Transverse colon (tissue), 4 donors: Measurements from ENCODE around the gene METTL9. TPM values are rescaled to one million over a fixed set of nuclear protein-coding genes. Genes with fewer than 3 reads are reported as not detected.
"Not testable (repeated sequence)": the region's sequence is repeated elsewhere in the genome, so short reads cannot be mapped to it uniquely, and the experiment has no call there.

Experiments used
- DNase-seq: peaks from one replicate; pipeline ENCODE4 v3.0.0-alpha.2; 2019
- H3K27ac ChIP-seq, 4 donors: fragments of 200-600 bp; sonication (generic); 2 replicates each; pipeline ENCODE4 v1.5.1; 2016 to 2018; ENCODE audit warnings: inconsistent platforms in 4 of 4
- H3K27me3 ChIP-seq: fragments of 200-600 bp; sonication (generic); 2 replicates; pipeline ENCODE4 v1.5.1; 2017; ENCODE audit warnings: inconsistent platforms
- H3K36me3 ChIP-seq, 4 donors: fragments of 200-600 bp; sonication (generic); 2 replicates each; pipeline ENCODE4 v1.5.1; 2017 to 2019; ENCODE audit warnings: inconsistent platforms in 4 of 4
- H3K4me1 ChIP-seq, 4 donors: fragments of 200-600 bp; sonication (generic); 2 replicates each; pipeline ENCODE4 v1.5.1; 2017 to 2020; ENCODE audit warnings: inconsistent platforms in 4 of 4
- H3K4me3 ChIP-seq, 4 donors: fragments of 200-600 bp; sonication (generic); 1 replicate in 1 of 4; 2 replicates in 3 of 4; pipeline versions ENCODE4 v1.5.1 to v1.6.1; 2017 to 2019; ENCODE audit warnings: inconsistent platforms in 4 of 4
- H3K9me3 ChIP-seq, 2 donors: fragments of 200-600 bp; sonication (generic); 2 replicates each; pipeline ENCODE4 v1.5.1; 2017 to 2019; ENCODE audit warnings: inconsistent platforms in 2 of 2
- CTCF ChIP-seq, 5 experiments: fragments of 200-600 bp in 3 of 5; fragments of 450-650 bp in 2 of 5; sonication (generic) in 3 of 5; IDR thresholded peaks; 1 replicate in 2 of 5; 2 replicates in 3 of 5; pipeline ENCODE4 v1.5.1; 2016 to 2017; ENCODE audit warnings: antibody characterized with exemption in 5 of 5, inconsistent platforms in 3 of 5, mild to moderate bottlenecking in 2 of 5, moderate library complexity in 1 of 5
- EP300 ChIP-seq: sonication (generic); formaldehyde crosslinking; IDR thresholded peaks from one replicate; pipeline ENCODE4 v1.6.1; 2017; ENCODE audit warnings: antibody characterized with exemption, low read depth
- POLR2A ChIP-seq: fragments of 450-650 bp; IDR thresholded peaks from one replicate; pipeline ENCODE4 v1.6.1; 2016; ENCODE audit warnings: antibody characterized with exemption, mild to moderate bottlenecking, moderate library complexity
- POLR2AphosphoS5 ChIP-seq, 3 donors: sonication (generic); formaldehyde crosslinking; IDR thresholded peaks; one replicate each; pipeline ENCODE4 v1.6.1; 2016; ENCODE audit warnings: antibody characterized with exemption in 3 of 3
- WGBS, 2 donors: methylation state at CpG; one replicate each; pipeline ENCODE4 v1.1.5; 2018; ENCODE audit warnings: low coverage in 1 of 2; 5-methylcytosine and 5-hydroxymethylcytosine counted together
- in situ Hi-C, 4 donors: fragments of 200-750 bp; cut with MboI; loops; one replicate each; pipeline versions ENCODE4 v1.15.0 to v1.15.1; 2017; ENCODE audit warnings: low sequenced_read_pairs in 3 of 4, low pct_ligation_motif_present in 1 of 4, low pct_unique_long_range_greater_than_20kb in 1 of 4
- intact Hi-C: fragments of 100-400 bp; cut with DNase I; formaldehyde crosslinking; loops from one replicate; pipeline ENCODE4 v1.15.1; 2023; ENCODE audit warnings: low total_unique reads
- total RNA-seq, 4 donors: library from RNA; depleted of rRNA; stranded (reverse); fragments of >200 nt; gene quantifications; one replicate each; pipeline ENCODE4 v1.1.0, GENCODE V29; 2016

Gene METTL9
- total RNA-seq, 4 donors from 2014 or later, result 41.9 to 116 (median 67.5) TPM

GRCh38 chr16:21628121-21628726, 28.8 kb downstream of the METTL9 start:
- in situ Hi-C loops, result no loop called here
- intact Hi-C loops, result no loop called here
- TF ChIP-seq EP300 (no peak), POLR2A (no peak), CTCF (IDR thresholded peaks at IDR 0.05) (no peak), POLR2AphosphoS5 (IDR thresholded peaks at IDR 0.05) (no peak)
- H3K36me3 ChIP-seq, result peaks cover 0 to 23% (median 5%) of the 10 kb centered on the region in 4 donors
- no peak overlapping the region for H3K27ac ChIP-seq
- peaks cover 0 to 18% (median 8%) of the 10 kb centered on the region in 4 donors for H3K4me1 ChIP-seq
- no peaks in the 10 kb centered on the region for H3K9me3 ChIP-seq
- DNase-seq, result no peak
- H3K4me3 ChIP-seq, result no peak overlapping the region
- no peaks in the 10 kb centered on the region for H3K27me3 ChIP-seq
- WGBS, 2 donors, result 89 to 95% methylated on average over 1 to 5 of the region's 5 CpGs

GRCh38 chr16:21628772-21629171, 29.4 kb downstream of the METTL9 start:
- in situ Hi-C loops (no loop called here), intact Hi-C loops (no loop called here)
- peaks cover 0 to 21% (median 5%) of the 10 kb centered on the region in 4 donors for H3K36me3 ChIP-seq
- no peaks in the 10 kb centered on the region for H3K9me3 ChIP-seq
- no peak for DNase-seq
- peaks cover 0 to 18% (median 8%) of the 10 kb centered on the region in 4 donors for H3K4me1 ChIP-seq
- H3K27ac ChIP-seq, result no peak overlapping the region
- H3K27me3 ChIP-seq, result no peaks in the 10 kb centered on the region
- 99 to 100% methylated on average over 2 to 5 of the region's 5 CpGs for WGBS, 2 donors
- TF ChIP-seq CTCF (IDR thresholded peaks at IDR 0.05) (no peak), EP300 (no peak), POLR2A (no peak), POLR2AphosphoS5 (IDR thresholded peaks at IDR 0.05) (no peak)
- H3K4me3 ChIP-seq, result no peak overlapping the region

- DNase-seq, H3K27ac ChIP-seq, H3K9me3 ChIP-seq, in situ Hi-C loops, H3K27me3 ChIP-seq, H3K4me3 ChIP-seq, intact Hi-C loops: not testable (repeated sequence)
- H3K4me1 ChIP-seq, result peaks cover 0 to 18% (median 8%) of the 10 kb centered on the region in 4 donors
- peaks cover 0 to 21% (median 5%) of the 10 kb centered on the region in 4 donors for H3K36me3 ChIP-seq
- 83 to 98% methylated on average over 1 to 37 of the region's 37 CpGs for WGBS, 2 donors
Measured at GRCh38 chr16:21629616-21630539, 30.5 kb downstream of the METTL9 start.

GRCh38 chr16:21630866-21631265, 31.5 kb downstream of the METTL9 start:
- Histone ChIP-seq H3K4me1 (peaks cover 0 to 14% (median 8%) of the 10 kb centered on the region in 4 donors), H3K36me3 (peaks cover 0 to 12% (median 5%) of the 10 kb centered on the region in 4 donors)
- intact Hi-C loops, H3K27ac ChIP-seq, H3K9me3 ChIP-seq, H3K27me3 ChIP-seq, H3K4me3 ChIP-seq, in situ Hi-C loops, DNase-seq: not testable (repeated sequence)
- 90 to 100% methylated on average over 2 to 6 of the region's 6 CpGs for WGBS, 2 donors

GRCh38 chr16:21631376-21631775, 32.0 kb downstream of the METTL9 start:
- in situ Hi-C loops, intact Hi-C loops: not testable (repeated sequence)
- WGBS, 2 donors, result 84 to 91% methylated on average over 6 to 8 of the region's 8 CpGs

GRCh38 chr16:21631951-21632575, 32.7 kb downstream of the METTL9 start:
- intact Hi-C loops, H3K27me3 ChIP-seq, in situ Hi-C loops, H3K27ac ChIP-seq, H3K9me3 ChIP-seq, DNase-seq, H3K4me1 ChIP-seq, H3K4me3 ChIP-seq: not testable (repeated sequence)
- peaks cover 0 to 12% (median 5%) of the 10 kb centered on the region in 4 donors for H3K36me3 ChIP-seq
- 93 to 94% methylated on average over 2 to 5 of the region's 5 CpGs for WGBS, 2 donors

More at GRCh38 chr16:21631376-21631775, 32.0 kb downstream of the METTL9 start:
- not testable (repeated sequence) for H3K9me3 ChIP-seq, H3K27ac ChIP-seq, H3K4me1 ChIP-seq, H3K4me3 ChIP-seq, DNase-seq, H3K27me3 ChIP-seq
- peaks cover 0 to 12% (median 5%) of the 10 kb centered on the region in 4 donors for H3K36me3 ChIP-seq
